D341Med (cell line): ENCODE results near the gene PCDHA4.
"Not testable (repeated sequence)": the region's sequence is repeated elsewhere in the genome, so short reads cannot be mapped to it uniquely, and the experiment has no call there.

Source experiments
- DNase-seq: peaks from one replicate; pipeline ENCODE4 v3.0.0; 2012; ENCODE audit warnings: low spot score

Gene PCDHA4

GRCh38 chr5:140806834-140807775 lies at the start of gene PCDHA4:
TSS of gene PCDHA4 (plus strand) at chr5:140807068.
- DNase-seq, result peak; percentile 55

DNA sequence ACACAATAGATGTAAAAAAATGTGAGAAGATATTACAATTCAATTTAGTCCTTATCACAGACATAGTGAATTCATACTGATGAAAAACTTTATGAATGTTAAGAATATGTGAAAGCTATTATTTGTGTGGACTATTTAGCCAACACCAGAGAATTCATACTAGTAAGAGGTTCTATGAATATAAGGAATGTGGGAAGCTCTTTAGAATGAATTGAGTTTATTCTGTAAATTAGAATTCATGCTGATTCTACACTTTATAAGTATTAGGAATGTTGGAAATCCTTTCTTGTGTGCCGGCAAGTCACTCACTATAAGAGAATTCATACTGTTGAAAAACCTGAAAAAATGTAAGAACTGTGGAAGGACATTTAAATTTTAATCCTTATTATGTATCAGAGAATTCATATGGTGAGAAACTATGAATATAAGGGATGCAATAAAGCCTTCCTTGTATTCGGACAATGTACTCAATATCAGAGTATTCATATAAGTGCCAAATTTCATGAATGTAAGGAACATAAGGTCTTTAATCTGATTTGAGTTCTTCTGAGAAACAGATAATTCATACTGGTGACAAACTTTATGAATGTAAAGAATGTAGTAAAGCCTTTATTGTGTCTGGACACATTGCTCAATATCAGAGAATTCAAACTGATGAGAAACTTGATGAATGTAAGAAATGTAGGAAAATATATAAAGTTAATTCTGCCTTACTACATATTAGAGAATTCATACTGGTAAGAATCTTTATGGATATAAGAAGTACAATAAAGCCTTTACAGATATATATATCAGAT lies 42.5 kb upstream of the PCDHA4 start:
- no peak for DNase-seq

GRCh38 chr5:140767444-140767843 lies 39.4 kb upstream of the PCDHA4 start:
- no peak for DNase-seq

- DNase-seq, result no peak
These were observed 26.4 kb upstream of the PCDHA4 start for GRCh38 chr5:140780512-140780911.

GRCh38 chr5:140785905-140786686 lies 20.8 kb upstream of the PCDHA4 start, which contains the start of gene PCDHA1:
TSS of gene PCDHA1 (plus strand) at chr5:140786140.
- no peak for DNase-seq

DNA sequence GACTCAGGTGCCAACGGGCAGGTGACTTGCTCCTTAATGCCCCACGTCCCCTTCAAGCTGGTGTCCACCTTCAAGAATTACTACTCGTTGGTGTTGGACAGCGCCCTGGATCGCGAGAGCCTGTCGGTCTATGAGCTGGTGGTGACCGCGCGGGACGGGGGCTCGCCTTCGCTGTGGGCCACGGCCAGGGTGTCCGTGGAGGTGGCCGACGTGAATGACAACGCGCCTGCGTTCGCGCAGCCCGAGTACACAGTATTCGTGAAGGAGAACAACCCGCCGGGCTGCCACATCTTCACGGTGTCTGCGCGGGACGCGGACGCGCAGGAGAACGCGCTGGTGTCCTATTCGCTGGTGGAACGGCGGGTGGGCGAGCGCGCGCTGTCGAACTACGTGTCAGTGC lies 19.4 kb upstream of the PCDHA4 start:
- DNase-seq, result not testable (repeated sequence)

DNA sequence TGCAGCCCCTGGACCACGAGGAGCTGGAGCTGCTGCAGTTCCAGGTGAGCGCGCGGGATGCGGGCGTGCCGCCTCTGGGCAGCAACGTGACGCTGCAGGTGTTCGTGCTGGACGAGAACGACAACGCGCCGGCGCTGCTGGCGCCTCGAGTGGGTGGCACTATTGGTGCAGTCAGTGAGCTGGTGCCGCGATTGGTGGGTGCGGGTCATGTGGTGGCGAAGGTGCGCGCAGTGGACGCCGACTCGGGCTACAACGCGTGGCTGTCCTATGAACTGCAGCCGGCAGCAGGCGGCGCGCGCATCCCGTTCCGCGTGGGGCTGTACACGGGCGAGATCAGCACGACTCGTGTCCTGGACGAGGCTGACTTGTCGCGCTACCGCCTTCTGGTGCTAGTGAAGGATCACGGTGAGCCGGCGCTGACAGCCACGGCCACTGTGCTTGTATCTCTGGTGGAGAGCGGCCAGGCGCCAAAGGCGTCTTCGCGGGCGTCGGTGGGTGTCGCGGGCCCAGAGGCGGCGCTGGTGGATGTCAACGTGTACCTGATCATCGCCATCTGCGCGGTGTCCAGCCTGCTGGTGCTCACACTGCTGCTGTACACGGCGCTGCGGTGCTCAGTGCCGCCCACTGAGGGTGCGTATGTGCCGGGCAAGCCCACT lies 18.9 kb upstream of the PCDHA4 start:
- DNase-seq, result not testable (repeated sequence)

DNA sequence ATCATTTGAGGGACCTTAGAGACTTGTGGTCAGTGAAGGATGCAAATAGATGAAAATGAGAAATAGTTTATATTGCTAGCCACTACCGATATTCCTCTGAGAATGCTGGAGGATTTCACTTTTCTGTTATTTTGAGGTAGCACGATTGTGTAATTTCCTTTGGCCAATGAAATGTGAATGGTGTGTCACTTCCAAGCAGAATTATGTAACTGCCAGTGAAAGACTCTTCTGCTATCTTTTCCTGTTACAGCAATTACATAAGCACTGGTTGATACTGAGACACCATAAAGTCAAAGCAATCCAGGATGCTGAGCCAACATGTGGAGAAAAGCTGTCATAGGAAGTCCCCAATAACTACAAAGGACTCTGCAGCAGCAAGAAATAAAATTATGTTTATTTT lies 15.8 kb upstream of the PCDHA4 start:
- no peak for DNase-seq

DNA sequence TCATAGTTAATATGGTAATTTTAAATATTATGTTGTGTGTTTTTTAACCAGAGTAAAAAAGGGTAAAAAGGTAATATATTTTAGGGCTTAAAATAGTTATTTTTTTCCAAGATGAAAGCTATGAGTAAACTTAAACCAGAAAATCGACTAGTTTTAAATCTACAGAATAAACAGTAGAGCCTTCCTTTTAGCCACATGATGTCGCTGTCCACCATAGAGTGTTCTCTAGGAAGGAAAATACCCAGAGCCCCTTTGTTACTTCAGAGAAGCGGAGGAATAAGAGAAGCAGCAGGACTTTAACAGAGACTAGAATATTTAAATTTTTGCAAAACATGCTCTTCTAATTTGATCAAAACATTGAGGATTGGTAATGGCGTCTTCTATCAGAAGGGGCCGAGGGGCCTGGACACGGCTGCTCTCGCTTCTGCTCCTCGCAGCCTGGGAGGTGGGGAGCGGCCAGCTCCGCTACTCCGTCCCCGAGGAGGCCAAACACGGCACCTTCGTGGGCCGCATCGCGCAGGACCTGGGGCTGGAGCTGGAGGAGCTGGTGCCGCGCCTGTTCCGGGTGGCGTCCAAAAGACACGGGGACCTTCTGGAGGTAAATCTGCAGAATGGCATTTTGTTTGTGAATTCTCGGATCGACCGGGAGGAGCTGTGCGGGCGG lies 12.1 kb upstream of the PCDHA4 start, which contains the start of gene PCDHA2:
TSS of gene PCDHA2 (plus strand) at position 258 of the 664 bp plus-strand sequence.
- DNase-seq, result no peak

- DNase-seq, result no peak
These were observed 11.6 kb upstream of the PCDHA4 start for GRCh38 chr5:140795259-140795641.

DNA sequence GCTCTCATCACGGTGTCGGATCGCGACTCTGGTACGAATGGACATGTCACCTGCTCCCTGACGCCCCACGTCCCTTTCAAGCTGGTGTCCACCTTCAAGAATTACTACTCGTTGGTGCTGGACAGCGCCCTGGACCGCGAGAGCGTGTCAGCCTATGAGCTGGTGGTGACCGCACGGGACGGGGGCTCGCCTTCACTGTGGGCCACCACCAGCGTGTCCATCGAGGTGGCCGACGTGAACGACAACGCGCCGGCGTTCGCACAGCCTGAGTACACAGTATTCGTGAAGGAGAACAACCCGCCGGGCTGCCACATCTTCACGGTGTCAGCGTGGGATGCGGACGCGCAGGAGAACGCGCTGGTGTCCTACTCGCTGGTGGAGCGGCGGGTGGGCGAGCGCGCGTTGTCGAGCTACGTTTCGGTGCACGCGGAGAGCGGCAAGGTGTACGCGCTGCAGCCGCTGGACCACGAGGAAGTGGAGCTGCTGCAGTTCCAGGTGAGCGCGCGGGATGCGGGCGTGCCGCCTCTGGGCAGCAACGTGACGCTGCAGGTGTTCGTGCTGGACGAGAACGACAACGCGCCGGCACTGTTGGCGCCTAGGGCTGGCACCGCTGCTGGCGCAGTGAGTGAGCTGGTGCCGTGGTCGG lies 10.7 kb upstream of the PCDHA4 start:
- not testable (repeated sequence) for DNase-seq

GRCh38 chr5:140796718-140797095 lies 10.2 kb upstream of the PCDHA4 start:
- DNase-seq, result no peak

DNA sequence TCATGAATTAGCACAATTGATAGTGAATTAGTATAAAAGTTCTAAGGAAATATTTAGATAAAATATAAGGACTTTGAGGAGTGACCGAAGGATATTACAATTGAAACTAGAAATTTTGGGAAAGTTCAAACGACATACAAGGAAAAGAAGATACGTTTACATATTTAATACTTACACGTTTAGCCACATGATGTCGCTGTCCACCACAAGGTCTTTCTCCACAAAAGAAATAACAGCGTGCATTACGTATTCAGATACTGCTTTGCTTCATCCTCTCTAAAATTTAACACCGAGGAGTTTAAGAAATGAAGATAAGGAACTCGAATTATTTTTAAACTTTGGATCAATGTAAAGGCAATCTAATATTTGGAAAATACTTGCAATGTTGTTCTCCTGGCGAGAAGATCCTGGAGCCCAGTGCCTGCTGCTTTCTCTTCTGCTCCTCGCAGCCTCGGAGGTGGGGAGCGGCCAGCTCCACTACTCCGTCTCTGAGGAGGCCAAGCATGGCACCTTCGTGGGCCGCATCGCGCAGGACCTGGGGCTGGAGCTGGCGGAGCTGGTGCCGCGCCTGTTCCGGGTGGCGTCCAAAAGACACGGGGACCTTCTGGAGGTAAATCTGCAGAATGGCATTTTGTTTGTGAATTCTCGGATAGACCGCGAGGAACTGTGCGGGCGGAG lies 5.9 kb upstream of the PCDHA4 start, which contains the start of gene PCDHA3:
TSS of gene PCDHA3 (plus strand) at position 242 of the 678 bp plus-strand sequence.
- DNase-seq, result no peak

DNA sequence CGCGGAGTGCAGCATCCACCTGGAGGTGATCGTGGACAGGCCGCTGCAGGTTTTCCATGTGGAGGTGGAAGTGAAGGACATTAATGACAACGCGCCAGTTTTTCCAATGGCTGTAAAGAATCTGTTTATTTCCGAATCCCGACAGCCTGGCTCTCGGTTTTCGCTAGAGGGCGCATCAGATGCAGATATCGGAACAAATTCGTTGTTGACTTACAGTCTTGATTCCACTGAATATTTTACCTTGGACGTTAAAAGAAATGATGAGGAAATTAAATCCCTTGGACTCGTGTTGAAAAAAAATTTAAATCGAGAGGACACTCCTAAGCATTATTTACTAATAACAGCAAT lies 5.4 kb upstream of the PCDHA4 start:
- no peak for DNase-seq

DNA sequence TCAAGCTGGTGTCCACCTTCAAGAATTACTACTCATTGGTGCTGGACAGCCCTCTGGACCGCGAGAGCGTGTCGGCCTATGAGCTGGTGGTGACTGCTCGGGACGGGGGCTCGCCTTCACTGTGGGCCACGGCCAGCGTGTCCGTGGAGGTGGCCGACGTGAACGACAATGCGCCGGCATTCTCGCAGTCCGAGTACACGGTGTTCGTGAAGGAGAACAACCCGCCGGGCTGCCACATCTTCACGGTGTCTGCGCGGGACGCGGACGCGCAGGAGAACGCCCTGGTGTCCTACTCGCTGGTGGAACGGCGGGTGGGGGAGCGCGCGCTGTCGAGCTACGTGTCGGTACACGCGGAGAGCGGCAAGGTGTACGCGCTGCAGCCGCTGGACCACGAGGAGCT lies 4.5 kb upstream of the PCDHA4 start:
- DNase-seq, result not testable (repeated sequence)

- no peak for DNase-seq
These were observed 4.0 kb upstream of the PCDHA4 start for GRCh38 chr5:140802781-140803271.

DNA sequence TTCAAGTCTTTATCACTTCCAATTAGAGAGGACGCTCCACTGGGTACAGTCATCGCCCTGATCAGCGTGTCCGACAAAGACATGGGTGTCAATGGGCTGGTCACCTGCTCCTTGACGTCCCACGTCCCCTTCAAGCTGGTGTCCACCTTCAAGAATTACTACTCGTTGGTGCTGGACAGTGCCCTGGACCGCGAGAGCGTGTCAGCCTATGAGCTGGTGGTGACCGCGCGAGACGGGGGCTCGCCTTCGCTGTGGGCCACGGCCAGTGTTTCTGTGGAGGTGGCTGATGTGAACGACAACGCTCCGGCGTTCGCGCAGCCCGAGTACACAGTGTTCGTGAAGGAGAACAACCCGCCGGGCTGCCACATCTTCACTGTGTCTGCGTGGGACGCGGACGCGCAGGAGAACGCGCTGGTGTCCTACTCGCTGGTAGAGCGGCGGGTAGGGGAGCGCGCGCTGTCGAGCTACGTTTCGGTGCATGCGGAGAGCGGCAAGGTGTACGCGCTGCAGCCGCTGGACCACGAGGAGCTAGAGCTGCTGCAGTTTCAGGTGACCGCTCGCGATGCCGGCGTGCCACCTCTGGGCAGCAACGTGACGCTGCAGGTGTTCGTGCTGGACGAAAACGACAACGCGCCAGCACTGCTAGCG lies 1.5 kb downstream of the PCDHA4 start:
- DNase-seq, result not testable (repeated sequence)

DNA sequence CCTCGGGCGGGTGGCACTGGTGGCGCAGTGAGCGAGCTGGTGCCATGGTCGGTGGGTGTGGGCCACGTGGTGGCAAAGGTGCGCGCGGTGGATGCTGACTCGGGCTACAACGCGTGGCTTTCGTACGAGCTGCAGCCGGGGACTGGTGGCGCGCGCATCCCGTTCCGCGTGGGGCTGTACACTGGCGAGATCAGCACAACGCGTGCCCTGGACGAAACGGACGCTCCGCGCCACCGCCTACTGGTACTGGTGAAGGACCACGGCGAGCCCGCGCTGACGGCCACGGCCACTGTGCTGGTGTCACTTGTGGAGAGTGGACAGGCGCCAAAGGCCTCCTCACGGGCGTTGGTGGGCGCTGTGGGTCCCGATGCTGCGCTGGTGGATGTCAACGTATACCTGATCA lies 2.0 kb downstream of the PCDHA4 start:
- DNase-seq, result no peak
